ENCODE measurements around the gene CUL9. TPM values are rescaled to one million over a fixed set of nuclear protein-coding genes. Genes with fewer than 3 reads are reported as not detected.
A peak's percentile ranks its signal among the peaks of the same experiment; 100 is the strongest.

The CUL9 gene
- total RNA-seq, 1 donor: 47.7 TPM

GRCh38 chr6:43172104-43173007, 9.6 kb upstream of the CUL9 start:
- DNase-seq (ENCODE audit: low read depth in 2 of 3, low spot score in 2 of 3): peak in 2 of 3 donors; percentile 16 to 25

- DNase-seq (ENCODE audit: low read depth in 2 of 3, low spot score in 2 of 3): no peak
Measured at GRCh38 chr6:43173591-43174262, 8.3 kb upstream of the CUL9 start.

DNA sequence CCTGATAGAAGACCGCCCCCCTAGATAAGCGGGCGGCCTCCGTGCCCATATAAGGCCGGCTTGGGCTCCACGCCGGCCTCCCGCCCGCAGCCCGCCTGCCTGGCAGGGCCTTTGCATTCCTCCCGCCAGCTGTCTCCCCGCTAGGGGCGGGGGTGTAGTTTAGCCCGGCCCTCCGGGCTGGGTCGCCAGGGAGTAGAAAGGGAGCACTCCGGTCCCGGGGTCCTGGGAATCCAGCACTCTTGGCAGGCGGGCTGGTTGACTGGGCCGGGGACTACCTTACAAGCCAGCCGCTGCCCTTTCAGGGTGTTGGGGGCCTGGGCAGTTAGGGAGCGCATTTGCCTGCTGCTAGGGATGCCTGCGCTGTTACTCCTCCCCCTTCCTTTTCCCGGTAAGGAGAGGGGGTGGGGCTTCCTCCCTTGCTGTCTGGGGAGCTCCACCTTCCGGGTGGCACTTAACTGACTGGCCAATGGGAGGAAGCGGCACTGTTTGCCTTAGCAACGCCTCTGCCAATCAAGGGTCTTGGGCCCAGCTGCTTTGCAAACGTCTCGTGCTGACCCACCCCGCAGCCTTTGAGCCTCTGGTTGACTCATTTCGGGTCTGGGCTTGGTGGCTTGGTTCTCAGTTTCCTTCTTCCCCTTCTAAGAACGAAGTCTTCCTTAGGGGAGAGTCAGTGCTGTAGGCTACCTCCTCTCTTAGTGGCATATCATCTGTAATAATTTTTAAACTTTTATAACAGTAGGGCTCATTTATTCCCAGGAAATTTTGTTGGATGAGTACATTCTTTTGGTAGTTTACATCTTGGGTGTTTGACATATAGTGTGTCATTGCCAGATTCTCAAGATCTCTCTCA, 7.5 kb upstream of the CUL9 start:
- DNase-seq (ENCODE audit: low read depth in 2 of 3, low spot score in 2 of 3): peak; percentile 79 to 98 (median 98)

GRCh38 chr6:43175676-43176422, 6.1 kb upstream of the CUL9 start:
- no peak for DNase-seq (ENCODE audit: low read depth in 2 of 3, low spot score in 2 of 3)

- DNase-seq (ENCODE audit: low read depth in 2 of 3, low spot score in 2 of 3): no peak
Measured at GRCh38 chr6:43176423-43176786, 5.6 kb upstream of the CUL9 start.

DNA sequence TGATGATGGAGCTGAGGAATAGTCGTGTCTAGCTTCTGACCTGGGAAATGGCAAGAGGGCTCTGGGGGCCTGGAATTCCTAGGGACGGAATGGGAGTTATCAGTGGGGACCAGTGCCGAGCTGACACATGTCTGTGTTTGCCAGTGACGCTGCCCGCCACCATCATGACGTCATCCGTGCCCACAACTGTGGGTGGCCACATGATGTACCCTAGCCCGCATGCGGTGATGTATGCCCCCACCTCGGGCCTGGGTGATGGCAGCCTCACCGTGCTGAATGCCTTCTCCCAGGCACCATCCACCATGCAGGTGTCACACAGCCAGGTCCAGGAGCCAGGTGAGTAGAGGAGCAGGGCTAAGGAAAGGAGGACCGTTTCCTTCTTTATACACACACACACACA, 3.8 kb upstream of the CUL9 start:
- no peak for DNase-seq (ENCODE audit: low read depth in 2 of 3, low spot score in 2 of 3)

DNA sequence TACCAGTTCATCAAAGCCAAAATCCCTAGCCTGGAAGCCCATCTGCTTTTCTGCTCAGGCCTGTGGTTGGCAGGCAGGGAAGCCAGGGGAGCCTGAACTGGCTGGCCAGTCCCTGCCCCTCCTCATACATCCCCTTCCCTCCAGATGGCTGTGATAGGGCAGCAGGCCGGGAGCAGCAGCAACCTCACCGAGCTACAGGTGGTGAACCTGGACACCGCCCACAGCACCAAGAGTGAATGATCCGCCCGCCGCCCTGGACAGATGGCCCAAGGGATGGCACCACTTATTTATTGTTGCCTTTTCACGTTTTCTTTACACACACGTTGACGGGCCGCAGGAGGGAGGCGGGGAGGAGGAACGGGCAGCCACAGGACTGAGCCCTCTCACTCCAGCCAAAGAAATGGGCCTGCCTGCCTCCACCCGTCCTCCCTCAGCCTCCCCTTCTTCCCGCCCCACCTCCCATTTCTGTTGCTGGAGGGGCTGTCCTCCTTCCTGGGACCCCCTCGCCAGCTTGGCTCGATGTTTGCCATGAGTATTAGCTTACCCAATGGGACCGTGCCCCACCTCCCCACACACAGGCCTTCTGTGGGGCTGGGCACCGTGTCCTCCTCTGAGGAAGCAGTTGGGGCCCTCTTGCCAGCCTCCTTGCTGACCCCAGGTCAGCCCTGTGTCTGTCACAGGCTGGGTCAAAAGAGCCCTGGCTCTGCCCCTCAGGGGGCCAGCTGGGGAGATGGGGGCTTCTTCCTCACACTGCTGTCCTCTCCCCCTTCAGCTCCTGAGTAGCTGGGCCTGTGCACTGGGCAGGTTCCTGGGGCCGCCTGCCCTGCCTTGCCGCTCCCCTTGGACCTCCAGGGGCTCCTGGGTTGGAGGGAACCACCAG, 2.8 kb upstream of the CUL9 start:
- DNase-seq (ENCODE audit: low read depth in 2 of 3, low spot score in 2 of 3): no peak

- no peak for DNase-seq (ENCODE audit: low read depth in 2 of 3, low spot score in 2 of 3)
Measured at GRCh38 chr6:43180058-43180457, 1.9 kb upstream of the CUL9 start.

DNA sequence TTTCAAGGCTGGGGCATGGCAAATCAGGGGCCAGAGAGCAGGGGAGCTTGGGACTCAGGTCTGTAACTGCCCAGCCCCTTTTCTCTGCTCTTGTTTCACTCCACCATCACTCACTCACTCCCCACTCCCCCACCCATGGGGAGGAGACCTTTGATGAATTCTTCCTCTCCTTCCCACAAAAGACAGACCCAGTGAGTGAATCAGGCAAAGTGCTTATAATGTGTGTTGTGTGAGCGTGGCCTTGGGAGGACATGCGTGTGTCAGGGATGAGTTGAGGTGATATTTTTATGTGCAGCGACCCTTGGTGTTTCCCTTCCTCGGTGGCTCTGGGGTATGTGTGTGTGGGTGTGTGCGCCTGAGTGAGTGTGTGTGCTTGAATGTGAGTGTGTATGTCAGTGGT, 1.0 kb upstream of the CUL9 start:
- no peak for DNase-seq (ENCODE audit: low read depth in 2 of 3, low spot score in 2 of 3)

- peak in 1 of 3 donors; percentile 7 for DNase-seq (ENCODE audit: low read depth in 2 of 3, low spot score in 2 of 3)
Measured at GRCh38 chr6:43181621-43181941, 415 bp upstream of the CUL9 start.

- no peak for DNase-seq (ENCODE audit: low read depth in 2 of 3, low spot score in 2 of 3)
Measured at GRCh38 chr6:43183441-43183840, 1.4 kb downstream of the CUL9 start.

DNA sequence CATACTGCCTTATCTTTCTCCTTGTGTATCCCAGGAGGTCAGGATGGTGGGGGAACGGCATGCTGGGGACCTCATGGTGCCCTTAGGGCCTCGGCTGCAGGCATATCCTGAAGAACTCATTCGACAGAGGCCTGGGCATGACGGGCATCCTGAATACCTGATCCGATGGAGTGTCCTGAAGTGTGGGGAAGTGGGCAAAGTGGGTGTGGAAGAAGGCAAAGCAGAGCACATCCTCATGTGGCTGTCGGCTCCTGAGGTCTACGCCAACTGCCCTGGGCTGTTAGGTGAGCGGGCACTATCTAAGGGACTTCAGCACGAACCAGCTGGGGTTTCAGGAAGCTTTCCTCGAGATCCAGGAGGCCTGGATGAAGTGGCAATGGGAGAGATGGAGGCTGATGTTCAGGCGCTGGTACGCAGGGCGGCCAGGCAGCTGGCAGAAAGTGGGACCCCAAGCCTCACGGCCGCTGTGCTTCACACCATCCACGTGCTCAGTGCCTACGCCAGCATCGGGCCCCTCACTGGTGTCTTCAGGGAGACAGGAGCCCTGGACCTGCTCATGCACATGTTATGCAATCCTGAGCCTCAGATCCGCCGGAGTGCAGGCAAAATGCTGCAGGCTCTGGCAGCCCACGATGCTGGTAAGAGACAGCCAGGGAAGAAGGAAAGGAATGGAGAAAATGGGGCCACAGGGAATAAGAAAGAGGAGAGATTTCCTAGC, 2.4 kb downstream of the CUL9 start:
- no peak for DNase-seq (ENCODE audit: low read depth in 2 of 3, low spot score in 2 of 3)

- DNase-seq (ENCODE audit: low read depth in 2 of 3, low spot score in 2 of 3): no peak
Measured at GRCh38 chr6:43185391-43185985, 3.5 kb downstream of the CUL9 start.

DNA sequence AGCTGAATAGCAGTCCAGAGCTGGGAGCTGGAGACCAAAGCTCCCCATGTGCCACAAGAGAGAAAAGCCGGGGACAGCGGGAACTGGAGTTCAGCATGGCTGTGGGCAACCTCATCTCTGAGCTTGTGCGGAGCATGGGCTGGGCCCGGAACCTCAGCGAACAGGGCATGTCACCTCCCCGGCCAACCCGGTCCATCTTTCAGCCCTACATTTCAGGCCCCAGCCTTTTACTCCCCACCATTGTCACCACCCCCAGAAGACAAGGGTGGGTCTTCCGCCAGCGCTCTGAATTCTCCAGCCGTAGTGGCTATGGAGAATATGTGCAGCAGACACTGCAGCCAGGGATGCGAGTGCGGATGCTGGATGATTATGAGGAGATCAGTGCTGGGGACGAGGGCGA, 4.0 kb downstream of the CUL9 start:
- no peak for DNase-seq (ENCODE audit: low read depth in 2 of 3, low spot score in 2 of 3)

GRCh38 chr6:43186706-43187105, 4.7 kb downstream of the CUL9 start:
- no peak for DNase-seq (ENCODE audit: low read depth in 2 of 3, low spot score in 2 of 3)

- DNase-seq (ENCODE audit: low read depth in 2 of 3, low spot score in 2 of 3): no peak
Measured at GRCh38 chr6:43187821-43188220, 5.8 kb downstream of the CUL9 start.

DNA sequence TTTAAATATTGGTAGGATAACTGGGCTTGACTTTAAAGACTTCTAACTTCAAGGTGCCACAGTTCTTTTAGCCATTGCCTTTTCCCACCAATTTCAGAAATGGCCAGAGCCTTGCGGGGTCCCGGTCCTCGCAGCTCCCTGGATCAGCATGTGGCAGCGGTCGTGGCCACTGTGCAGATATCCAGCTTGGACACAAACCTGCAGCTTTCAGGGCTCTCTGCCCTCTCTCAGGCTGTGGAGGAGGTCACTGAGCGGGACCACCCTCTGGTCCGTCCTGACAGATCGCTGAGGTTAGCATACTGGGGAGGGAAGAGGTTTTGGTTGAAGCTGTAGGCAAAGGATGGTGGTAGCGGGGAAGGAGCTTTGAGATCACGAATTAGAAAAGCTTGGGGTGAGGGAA, 6.4 kb downstream of the CUL9 start:
- no peak for DNase-seq (ENCODE audit: low read depth in 2 of 3, low spot score in 2 of 3)

DNA sequence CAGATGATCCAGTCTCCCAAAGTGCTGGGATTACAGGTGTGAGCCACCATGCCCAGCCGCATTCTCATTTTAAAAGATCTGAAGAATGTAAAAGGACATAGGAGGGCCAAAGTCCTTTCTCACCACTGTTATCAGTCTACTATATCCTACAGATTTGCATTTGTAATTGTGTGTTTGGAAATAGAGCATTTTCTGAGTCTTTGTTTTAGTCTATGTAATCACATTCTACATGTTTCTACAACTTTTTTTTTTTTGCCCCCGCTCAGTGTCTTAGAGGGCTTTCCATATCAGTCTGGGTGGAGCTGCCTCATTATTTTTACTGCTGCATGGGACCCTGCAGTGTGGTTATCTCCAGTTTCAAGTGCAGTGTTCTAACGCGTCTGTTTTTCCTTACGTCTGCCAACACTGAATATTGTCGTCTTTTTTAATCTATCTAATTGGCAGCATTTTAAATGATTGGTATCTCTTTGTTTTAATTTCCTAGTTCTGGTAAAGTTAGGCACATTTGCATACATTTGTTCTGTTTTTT, 7.8 kb downstream of the CUL9 start:
- no peak for DNase-seq (ENCODE audit: low read depth in 2 of 3, low spot score in 2 of 3)
